Activated CD8-positive, alpha-beta T cell treated with anti-CD3 and anti-CD28 coated beads for 36 hours (primary cell): ENCODE measurements around the gene PDPK1. TPM values are rescaled to one million over a fixed set of nuclear protein-coding genes. Genes with fewer than 3 reads are reported as not detected.

ENCODE experiments used
- ATAC-seq: fragments of 200-7000 bp; cut with Tn5 transposase; one replicate; pipeline ENCODE4 v1.10.0; 2021; ENCODE audit warnings: mild to moderate bottlenecking, moderate library complexity
- CTCF ChIA-PET: fragments of 350-600 bp; sonication (Branson Sonifier 250); formaldehyde crosslinking; loops from one replicate; lab custom pipeline; 2021; ENCODE audit warnings: antibody characterized with exemption; lab: Charles Lee
- POLR2A ChIA-PET: fragments of 350-600 bp; sonication (Branson Sonifier 250); formaldehyde crosslinking; loops from one replicate; lab custom pipeline; 2021; ENCODE audit warnings: antibody characterized with exemption; lab: Charles Lee
- DNase-seq: peaks from one replicate; pipeline ENCODE4 v3.0.0-alpha.2; 2020
- H3K27ac Mint-ChIP-seq: one replicate; pipeline ENCODE4 v1.8.0; 2021; ENCODE audit warnings: mild to moderate bottlenecking, mixed read lengths
- H3K27me3 Mint-ChIP-seq: one replicate; pipeline ENCODE4 v1.8.0; 2021; ENCODE audit warnings: mixed read lengths
- H3K36me3 Mint-ChIP-seq: one replicate; pipeline ENCODE4 v1.8.0; 2021; ENCODE audit warnings: low read depth, mixed read lengths
- H3K4me1 Mint-ChIP-seq: one replicate; pipeline ENCODE4 v1.8.0; 2021; ENCODE audit warnings: low read depth, mixed read lengths
- H3K4me3 Mint-ChIP-seq: one replicate; pipeline ENCODE4 v1.8.0; 2021; ENCODE audit warnings: mild to moderate bottlenecking, moderate library complexity, mixed read lengths
- H3K9me3 Mint-ChIP-seq: one replicate; pipeline ENCODE4 v1.8.0; 2021; ENCODE audit warnings: mixed read lengths
- intact Hi-C: fragments of 100-400 bp; cut with micrococcal nuclease; formaldehyde crosslinking; loops from one replicate; pipeline ENCODE4 v1.10.0; 2022
- total RNA-seq, 2 experiments: library from RNA; stranded (reverse); gene quantifications; one replicate each; pipeline ENCODE4 v1.2.3, GENCODE V29; 2021
- TF ChIP-seq, protein P1 (sequence below): fragments of 200-600 bp; IDR thresholded peaks from one replicate; pipeline ENCODE4 v1.8.0; 2022; ENCODE audit warnings: antibody characterized with exemption, mild to moderate bottlenecking

Gene PDPK1
- total RNA-seq, 2 experiments from 2014 or later, result 32.4 to 33.9 TPM

DNA sequence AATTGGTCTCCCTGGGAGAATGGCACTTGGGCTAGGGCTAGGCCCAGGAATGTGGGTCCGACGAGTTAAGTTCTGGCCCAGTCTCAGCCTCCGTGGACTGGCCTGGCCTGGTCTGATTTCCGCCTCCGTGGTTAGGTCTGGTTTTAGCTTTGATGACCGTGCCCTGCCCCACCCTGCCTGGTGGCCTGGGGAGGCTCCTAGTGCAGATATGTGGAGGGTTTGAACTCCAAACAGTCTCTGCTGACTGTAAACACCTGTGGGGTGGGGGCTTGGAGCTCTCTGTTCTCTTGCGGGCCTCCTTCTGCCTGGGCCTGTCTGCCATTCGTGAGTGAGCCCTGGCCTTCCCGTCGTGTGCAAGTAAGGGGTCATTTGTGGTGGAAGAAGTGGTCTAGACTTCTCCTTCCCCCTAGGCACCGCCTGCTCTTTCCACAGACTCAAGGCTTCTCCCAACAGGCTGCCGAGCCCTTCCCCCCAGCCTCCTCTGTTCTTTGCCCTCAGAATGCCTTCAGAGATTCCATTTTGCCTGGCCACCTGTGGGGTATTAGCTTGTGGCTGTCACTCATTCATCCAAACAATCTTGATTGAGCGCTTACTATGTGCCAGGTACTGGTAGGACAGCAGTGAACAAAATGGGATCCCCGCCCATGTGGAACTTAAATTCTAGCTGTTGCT is 22.5 kb upstream of the PDPK1 start:
- DNase-seq (no peak), ATAC-seq (no peak)
- H3K4me1 Mint-ChIP-seq, result peaks cover 55% of the 10 kb centered on the region
- peaks cover 15% of the 10 kb centered on the region for H3K36me3 Mint-ChIP-seq
- H3K27me3 Mint-ChIP-seq, result no peaks in the 10 kb centered on the region
- TF ChIP-seq, protein P1, sequence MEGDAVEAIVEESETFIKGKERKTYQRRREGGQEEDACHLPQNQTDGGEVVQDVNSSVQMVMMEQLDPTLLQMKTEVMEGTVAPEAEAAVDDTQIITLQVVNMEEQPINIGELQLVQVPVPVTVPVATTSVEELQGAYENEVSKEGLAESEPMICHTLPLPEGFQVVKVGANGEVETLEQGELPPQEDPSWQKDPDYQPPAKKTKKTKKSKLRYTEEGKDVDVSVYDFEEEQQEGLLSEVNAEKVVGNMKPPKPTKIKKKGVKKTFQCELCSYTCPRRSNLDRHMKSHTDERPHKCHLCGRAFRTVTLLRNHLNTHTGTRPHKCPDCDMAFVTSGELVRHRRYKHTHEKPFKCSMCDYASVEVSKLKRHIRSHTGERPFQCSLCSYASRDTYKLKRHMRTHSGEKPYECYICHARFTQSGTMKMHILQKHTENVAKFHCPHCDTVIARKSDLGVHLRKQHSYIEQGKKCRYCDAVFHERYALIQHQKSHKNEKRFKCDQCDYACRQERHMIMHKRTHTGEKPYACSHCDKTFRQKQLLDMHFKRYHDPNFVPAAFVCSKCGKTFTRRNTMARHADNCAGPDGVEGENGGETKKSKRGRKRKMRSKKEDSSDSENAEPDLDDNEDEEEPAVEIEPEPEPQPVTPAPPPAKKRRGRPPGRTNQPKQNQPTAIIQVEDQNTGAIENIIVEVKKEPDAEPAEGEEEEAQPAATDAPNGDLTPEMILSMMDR, result no peak
- POLR2A ChIA-PET, result interaction anchor here (1.1 to 3.7 kb wide), 5 partner anchors 17 to 360 kb away, joined by 3 to 26 read pairs (median 5); partner anchors contain the start of genes CEMP1, ECI1 and TRAF7
- intact Hi-C loops, result no loop called here
- H3K4me3 Mint-ChIP-seq, result peak overlapping the region; percentile 94
- no peaks in the 10 kb centered on the region for H3K9me3 Mint-ChIP-seq
- H3K27ac Mint-ChIP-seq, result peak overlapping the region; percentile 96
- CTCF ChIA-PET, result interaction anchor here (1.0 to 1.1 kb wide), 2 partner anchors 10 to 14 kb away, joined by 3 to 4 read pairs; no protein-coding TSS in a partner anchor

DNA sequence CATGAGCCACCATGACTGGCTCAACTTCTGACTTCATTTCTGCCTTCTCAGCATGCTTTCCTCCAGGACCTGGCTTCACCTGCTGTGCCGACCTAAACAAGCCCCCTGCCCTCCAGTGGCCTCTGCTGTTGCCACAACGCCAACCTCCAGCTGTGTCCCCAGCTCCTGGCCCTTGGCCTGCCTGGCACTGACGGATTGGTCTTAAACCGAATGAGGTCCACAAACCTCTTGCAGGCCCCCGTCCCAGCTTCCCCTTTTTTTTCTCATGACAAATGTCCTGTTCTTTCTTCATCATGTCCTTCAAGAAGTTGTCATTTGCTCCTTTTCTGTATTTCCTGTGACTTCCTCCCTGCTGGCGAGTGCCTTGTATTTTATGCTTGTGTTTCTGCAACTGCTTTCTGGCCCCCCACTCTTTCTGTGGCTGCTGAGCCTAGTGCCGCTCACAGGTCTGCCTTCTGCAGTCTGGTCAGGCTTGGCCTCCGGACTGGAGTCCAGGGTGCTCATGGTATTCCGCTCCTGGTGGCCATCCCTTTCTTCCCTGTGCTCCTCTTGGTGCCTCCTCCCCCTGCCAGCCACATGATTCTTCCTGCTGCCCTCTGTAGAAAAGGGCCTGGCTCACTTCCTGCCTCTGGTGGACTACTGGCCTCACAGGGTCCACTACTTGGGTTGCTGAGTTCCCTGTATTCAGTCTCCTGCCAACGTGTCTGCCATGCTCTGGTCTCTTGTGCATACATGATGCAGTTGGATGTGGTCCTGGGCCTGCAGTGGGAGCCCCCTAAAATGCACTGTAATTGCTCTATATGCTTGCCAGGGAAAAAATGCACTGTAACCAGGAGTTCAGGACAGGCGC is 21.2 kb upstream of the PDPK1 start:
- CTCF ChIA-PET, result interaction anchor here (0.7 to 1.1 kb wide), 2 partner anchors 8 to 201 kb away, joined by 3 read pairs; no protein-coding TSS in a partner anchor

DNA sequence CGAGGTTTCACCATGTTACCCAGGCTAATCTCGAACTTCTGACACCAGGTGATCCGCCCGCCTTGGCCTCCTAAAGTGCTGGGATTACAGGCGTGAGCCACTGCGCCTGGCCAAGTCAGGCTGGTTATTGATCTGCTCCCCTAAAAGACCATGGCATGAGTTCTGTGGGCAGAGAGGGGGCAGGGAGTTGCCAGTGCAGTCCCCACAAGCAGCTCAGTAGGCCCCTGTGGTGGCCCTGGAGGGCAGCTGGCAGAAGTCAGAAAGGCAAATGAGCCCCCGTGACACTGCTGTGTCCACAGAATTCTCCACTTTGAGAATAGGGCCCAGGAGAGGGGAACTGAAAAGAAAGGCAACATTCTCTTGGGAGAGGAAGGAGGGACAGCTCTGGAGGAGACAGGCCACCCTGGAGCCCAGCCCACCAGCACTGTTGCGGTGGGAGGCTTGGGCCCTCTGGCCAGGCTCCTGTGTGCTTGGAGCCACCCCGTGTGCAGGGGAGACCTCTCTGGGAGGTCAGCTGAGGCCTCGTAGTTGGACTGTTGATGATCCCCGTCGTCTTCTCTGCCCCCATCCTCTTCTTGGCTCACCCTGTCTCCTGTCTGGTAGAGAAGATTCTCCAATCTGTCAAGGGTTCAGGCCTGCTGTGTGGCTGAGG is 19.7 kb upstream of the PDPK1 start:
- Mint-ChIP-seq H3K4me1 (peaks cover 54% of the 10 kb centered on the region), H3K9me3 (no peaks in the 10 kb centered on the region), H3K27me3 (no peaks in the 10 kb centered on the region), H3K27ac (peak overlapping the region; percentile 96), H3K4me3 (no peak overlapping the region), H3K36me3 (peaks cover 19% of the 10 kb centered on the region)
- ATAC-seq (no peak), DNase-seq (no peak)
- intact Hi-C loops, result no loop called here
- POLR2A ChIA-PET, result interaction anchor here (0.9 to 6.2 kb wide), 3 partner anchors 9 to 363 kb away, joined by 3 to 67 read pairs (median 4); partner anchors contain the start of genes CEMP1 and TRAF7
- CTCF ChIA-PET, result no interaction called here
- TF ChIP-seq, protein P1, result no peak

More for the DNA sequence above, 21.2 kb upstream of the PDPK1 start:
- TF ChIP-seq, protein P1, result no peak
- Mint-ChIP-seq H3K4me3 (peak overlapping the region; percentile 94), H3K27ac (peak overlapping the region; percentile 96), H3K4me1 (peaks cover 59% of the 10 kb centered on the region), H3K36me3 (peaks cover 19% of the 10 kb centered on the region), H3K9me3 (no peaks in the 10 kb centered on the region), H3K27me3 (no peaks in the 10 kb centered on the region)
- ATAC-seq (no peak), DNase-seq (no peak)
- intact Hi-C loops, result no loop called here
- POLR2A ChIA-PET, result interaction anchor here (3.7 kb wide), 1 partner anchor 16 kb away, joined by 26 read pairs; the partner anchor contains the start of gene CEMP1

DNA sequence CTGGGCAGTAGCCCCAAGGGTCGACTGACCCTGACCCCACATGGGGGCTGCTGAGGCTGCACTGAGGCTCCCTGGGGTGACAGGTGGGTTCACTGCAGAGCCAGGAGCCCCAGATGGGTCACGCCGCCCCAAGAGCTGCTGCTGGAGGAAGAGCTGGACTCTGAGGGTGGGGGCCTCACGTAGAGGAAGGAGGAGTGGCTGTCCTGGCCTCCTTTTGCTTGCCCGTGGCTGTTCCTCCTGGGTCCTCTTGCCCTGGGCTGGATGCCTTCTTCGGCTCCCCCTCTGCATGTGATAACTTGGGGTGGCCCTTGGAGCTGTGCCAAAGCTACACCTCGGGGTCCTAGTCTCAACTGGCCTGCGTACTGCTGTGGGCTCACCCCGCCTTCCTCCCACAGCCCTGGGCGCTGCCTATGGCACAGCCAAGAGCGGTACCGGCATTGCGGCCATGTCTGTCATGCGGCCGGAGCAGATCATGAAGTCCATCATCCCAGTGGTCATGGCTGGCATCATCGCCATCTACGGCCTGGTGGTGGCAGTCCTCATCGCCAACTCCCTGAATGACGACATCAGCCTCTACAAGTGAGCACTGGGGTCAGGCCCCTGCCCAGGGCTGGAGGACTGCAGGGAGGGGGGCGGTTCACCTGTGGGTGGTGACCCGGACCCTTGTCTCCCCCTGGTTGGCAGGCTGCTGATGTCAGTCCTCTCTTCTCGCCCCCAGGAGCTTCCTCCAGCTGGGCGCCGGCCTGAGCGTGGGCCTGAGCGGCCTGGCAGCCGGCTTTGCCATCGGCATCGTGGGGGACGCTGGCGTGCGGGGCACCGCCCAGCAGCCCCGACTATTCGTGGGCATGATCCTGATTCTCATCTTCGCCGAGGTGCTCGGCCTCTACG is 18.8 kb upstream of the PDPK1 start:
- intact Hi-C loops, result no loop called here
- no peak for ATAC-seq
- H3K4me3 Mint-ChIP-seq, result peak overlapping the region; percentile 48
- H3K27ac Mint-ChIP-seq, result peak overlapping the region; percentile 83
- TF ChIP-seq, protein P1, result no peak
- ChIA-PET CTCF (interaction anchor here (1.0 to 1.4 kb wide), 2 partner anchors 14 to 18 kb away, joined by 3 to 4 read pairs; no protein-coding TSS in a partner anchor), POLR2A (interaction anchor here (0.9 to 6.2 kb wide), 4 partner anchors 8 to 364 kb away, joined by 3 to 67 read pairs (median 4); partner anchors contain the start of genes CEMP1 and TRAF7)
- peaks cover 18% of the 10 kb centered on the region for H3K36me3 Mint-ChIP-seq
- H3K9me3 Mint-ChIP-seq, result no peaks in the 10 kb centered on the region
- H3K27me3 Mint-ChIP-seq, result no peaks in the 10 kb centered on the region
- no peak for DNase-seq
- H3K4me1 Mint-ChIP-seq, result peaks cover 51% of the 10 kb centered on the region
